Tibial artery (tissue), 4 donors: ENCODE data around the gene CR1L.

Source experiments
- DNase-seq, 2 donors: peaks; one replicate each; pipeline ENCODE4 v3.0.0-alpha.2; 2019
- H3K27ac ChIP-seq, 2 donors: fragments of 200-600 bp; sonication (generic) in 1 of 2; 1 replicate in 1 of 2; 2 replicates in 1 of 2; pipeline ENCODE4 v1.5.1; 2018 to 2019; ENCODE audit warnings: mild to moderate bottlenecking in 1 of 2
- H3K27me3 ChIP-seq, 2 donors: fragments of 200-600 bp; sonication (generic) in 1 of 2; one replicate each; pipeline versions ENCODE4 v1.5.1 to v1.6.0; 2016 to 2019
- H3K36me3 ChIP-seq, 3 donors: fragments of 200-600 bp; sonication (generic) in 2 of 3; one replicate each; pipeline ENCODE4 v1.5.1; 2016 to 2019; ENCODE audit warnings: mild to moderate bottlenecking in 2 of 3
- H3K4me1 ChIP-seq, 4 donors: fragments of 200-600 bp; sonication (generic) in 2 of 4; 1 replicate in 3 of 4; 2 replicates in 1 of 4; pipeline ENCODE4 v1.5.1; 2016 to 2019
- H3K4me3 ChIP-seq, 2 donors: fragments of 200-600 bp; sonication (generic) in 1 of 2; 1 replicate in 1 of 2; 2 replicates in 1 of 2; pipeline ENCODE4 v1.5.1; 2018 to 2019; ENCODE audit warnings: mild to moderate bottlenecking in 2 of 2
- H3K9me3 ChIP-seq, 3 donors: fragments of 200-600 bp; sonication (generic) in 1 of 3; one replicate each; pipeline ENCODE4 v1.5.1; 2016 to 2019
- intact Hi-C: fragments of 100-400 bp; cut with DNase I; formaldehyde crosslinking; loops from one replicate; pipeline ENCODE4 v1.15.0; 2023; ENCODE audit warnings: low total_unique reads
- TF ChIP-seq, protein P1 (sequence below), 2 experiments: fragments of 200-600 bp in 1 of 2; fragments of 450-650 bp in 1 of 2; IDR thresholded peaks; one replicate each; pipeline ENCODE4 v1.5.1; 2017 to 2019; ENCODE audit warnings: antibody characterized with exemption in 2 of 2, mild to moderate bottlenecking in 1 of 2, moderate library complexity in 1 of 2

CR1L gene

DNA sequence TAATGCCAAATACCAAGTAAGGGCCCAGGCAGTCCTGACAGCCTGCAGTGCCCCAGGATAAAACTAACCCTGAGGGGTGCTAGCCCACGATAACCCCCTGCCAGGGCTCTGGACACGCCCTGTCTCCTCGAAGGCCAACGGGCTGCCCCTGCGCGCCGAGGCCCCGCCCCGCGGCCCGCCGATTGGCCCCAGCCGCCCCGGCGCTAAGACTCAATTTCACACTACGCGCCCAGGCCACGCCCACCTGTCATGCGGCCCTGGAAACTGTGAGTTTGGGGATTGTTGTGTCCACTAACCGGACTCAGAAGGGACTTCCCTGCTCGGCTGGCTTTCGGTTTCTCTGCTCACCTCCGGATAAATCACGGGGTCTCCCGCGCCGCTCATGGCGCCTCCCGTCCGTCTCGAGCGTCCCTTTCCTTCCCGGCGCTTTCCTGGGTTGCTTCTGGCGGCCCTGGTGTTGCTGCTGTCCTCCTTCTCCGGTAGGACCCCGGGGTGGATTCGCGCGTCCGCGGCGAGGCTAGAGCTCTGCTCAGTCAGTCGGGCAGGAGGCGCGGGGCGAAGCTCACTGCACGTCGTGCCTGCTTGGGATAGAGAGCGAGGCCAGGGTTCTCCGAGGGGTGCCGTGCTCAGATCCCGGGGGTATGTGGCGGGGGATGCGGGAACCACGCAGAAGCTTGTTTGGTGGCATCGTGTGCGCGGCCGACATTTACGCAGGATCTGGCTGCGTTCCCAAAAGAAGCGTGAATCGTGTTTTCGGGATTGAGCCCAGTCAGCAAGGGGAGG, at the start of gene CR1L:
CR1L (plus strand) TSS at position 282 of the 783 bp plus-strand sequence; CDS start at position 383, 101 bp downstream.
- H3K4me3 ChIP-seq = peak within 1 kb of the TSS; percentile 53 to 55
- H3K27ac ChIP-seq = no peak within 1 kb of the TSS
- H3K4me1 ChIP-seq = peaks cover 0 to 16% (median 12%) of the 10 kb centered on the region in 4 donors
- no peaks in the 10 kb centered on the region for H3K9me3 ChIP-seq
- TF ChIP-seq, protein P1, sequence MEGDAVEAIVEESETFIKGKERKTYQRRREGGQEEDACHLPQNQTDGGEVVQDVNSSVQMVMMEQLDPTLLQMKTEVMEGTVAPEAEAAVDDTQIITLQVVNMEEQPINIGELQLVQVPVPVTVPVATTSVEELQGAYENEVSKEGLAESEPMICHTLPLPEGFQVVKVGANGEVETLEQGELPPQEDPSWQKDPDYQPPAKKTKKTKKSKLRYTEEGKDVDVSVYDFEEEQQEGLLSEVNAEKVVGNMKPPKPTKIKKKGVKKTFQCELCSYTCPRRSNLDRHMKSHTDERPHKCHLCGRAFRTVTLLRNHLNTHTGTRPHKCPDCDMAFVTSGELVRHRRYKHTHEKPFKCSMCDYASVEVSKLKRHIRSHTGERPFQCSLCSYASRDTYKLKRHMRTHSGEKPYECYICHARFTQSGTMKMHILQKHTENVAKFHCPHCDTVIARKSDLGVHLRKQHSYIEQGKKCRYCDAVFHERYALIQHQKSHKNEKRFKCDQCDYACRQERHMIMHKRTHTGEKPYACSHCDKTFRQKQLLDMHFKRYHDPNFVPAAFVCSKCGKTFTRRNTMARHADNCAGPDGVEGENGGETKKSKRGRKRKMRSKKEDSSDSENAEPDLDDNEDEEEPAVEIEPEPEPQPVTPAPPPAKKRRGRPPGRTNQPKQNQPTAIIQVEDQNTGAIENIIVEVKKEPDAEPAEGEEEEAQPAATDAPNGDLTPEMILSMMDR (IDR thresholded peaks at IDR 0.05) = no peak
- H3K27me3 ChIP-seq = peaks cover 0 to 10% of the 10 kb centered on the region in 2 donors
- no peaks in the 10 kb centered on the region for H3K36me3 ChIP-seq
- intact Hi-C loops = no loop called here
- peak; percentile 85 to 86 for DNase-seq

DNA sequence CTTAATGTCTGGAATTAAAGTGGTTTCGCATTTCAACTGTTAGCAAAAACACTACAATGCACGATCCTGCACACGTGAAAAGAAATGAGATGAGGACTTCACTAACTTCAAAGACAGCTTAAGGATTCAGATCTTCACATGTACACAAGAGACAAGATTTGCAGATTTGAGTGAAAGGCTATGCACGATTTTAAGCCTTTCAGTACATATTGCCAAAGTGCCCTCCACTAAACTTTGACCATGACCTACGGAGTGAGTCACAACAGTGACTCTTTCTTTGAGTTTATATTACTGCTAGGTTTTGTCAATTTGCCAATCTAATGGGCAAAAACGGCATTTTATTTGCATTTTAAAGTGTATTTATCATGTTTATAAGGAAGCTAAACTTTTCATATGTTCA, 41.2 kb upstream of the CR1L start:
- intact Hi-C loops = no loop called here
- H3K27ac ChIP-seq = no peak overlapping the region
- TF ChIP-seq, protein P1 (IDR thresholded peaks at IDR 0.05) = no peak
- no peak for DNase-seq
- H3K4me1 ChIP-seq = no peaks in the 10 kb centered on the region
- H3K9me3 ChIP-seq = no peaks in the 10 kb centered on the region
- H3K4me3 ChIP-seq = no peak overlapping the region
- no peaks in the 10 kb centered on the region for H3K27me3 ChIP-seq
- H3K36me3 ChIP-seq = no peaks in the 10 kb centered on the region

DNA sequence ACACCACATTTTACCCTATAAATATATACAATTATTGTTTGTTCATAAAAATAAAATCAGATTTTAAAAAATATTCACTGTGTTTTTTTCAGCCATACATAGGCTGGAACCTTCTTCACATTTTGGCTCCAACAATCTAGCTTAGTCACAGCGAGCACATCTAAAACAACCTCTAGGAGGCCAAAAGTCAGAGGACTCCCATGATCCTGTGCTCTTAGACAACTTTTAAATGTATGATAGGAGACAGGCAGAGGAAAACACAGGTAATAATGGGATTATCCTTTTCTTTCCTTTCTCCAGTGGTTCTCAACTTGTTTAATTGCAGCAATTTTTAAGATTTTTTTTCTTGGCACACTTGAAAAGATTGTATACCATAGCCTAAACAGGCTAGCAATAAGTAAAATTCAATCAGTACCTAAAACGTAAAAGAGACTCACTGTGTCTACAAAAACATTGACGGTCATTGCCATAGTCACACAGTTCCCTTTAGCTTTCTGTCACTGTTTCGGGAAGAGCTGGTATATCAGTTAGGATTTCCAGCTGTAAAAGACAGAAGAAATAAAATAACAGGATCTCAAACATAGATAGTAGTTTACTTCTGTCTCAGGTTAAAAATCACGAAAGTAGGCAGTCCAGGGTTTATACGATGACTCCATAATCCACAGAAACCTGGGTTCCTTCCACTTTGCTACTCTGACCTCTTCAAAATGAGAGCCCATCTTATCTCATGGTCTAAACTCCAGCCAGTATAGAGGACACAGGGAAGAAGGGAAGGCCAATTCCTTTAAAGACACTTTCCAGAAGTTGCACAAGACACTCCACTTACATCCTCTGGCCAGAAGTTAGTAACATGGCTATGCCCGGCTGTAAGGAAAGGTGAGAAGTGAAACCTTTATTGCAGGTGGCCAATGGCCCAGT, 39.2 kb upstream of the CR1L start:
- H3K27me3 ChIP-seq = no peaks in the 10 kb centered on the region
- intact Hi-C loops = no loop called here
- no peak for DNase-seq
- H3K4me3 ChIP-seq = no peak overlapping the region
- no peaks in the 10 kb centered on the region for H3K36me3 ChIP-seq
- no peaks in the 10 kb centered on the region for H3K9me3 ChIP-seq
- TF ChIP-seq, protein P1 (IDR thresholded peaks at IDR 0.05) = no peak
- H3K27ac ChIP-seq = no peak overlapping the region
- no peaks in the 10 kb centered on the region for H3K4me1 ChIP-seq

DNA sequence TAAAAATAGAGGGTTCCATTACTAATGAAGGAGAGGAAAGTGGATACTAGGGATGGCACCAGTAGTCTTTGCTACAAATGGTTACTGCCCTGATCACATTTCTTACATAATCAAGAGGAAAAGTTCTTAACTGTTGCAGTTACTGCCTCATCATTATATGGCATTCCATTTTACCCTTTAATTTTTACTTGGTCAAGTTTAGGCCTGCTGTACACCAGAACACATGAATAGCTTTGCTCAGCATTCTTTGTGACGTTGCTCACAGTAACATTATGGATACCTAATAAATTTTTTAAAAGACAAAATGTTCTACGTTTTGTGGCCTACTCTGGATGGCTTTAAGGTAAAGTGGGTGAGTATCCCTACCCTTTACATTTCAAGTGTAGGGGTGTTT, 38.6 kb upstream of the CR1L start:
- Histone ChIP-seq H3K4me1 (no peaks in the 10 kb centered on the region), H3K36me3 (no peaks in the 10 kb centered on the region), H3K4me3 (no peak overlapping the region), H3K9me3 (no peaks in the 10 kb centered on the region), H3K27me3 (no peaks in the 10 kb centered on the region), H3K27ac (no peak overlapping the region)
- intact Hi-C loops = no loop called here
- TF ChIP-seq, protein P1 (IDR thresholded peaks at IDR 0.05) = no peak
- no peak for DNase-seq

DNA sequence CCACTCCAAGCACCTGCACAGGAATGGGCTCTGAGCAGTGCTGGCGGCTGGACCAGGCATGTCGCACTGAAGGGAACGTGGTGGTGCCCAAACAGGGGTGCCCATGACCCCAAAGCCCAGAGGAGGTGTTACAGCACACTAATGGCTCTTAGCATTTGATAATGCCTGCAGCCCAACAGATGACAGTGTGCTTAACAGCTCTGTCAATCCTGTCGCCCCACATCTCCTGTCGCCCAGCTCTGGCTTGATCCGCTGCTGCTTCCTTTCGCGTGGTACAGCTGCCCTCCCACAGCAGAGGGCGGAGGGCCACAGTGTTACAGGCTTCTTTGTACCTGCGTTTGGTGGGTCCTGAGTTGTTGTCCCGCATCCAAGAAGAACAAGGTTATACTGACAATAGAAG, 32.2 kb upstream of the CR1L start:
- Histone ChIP-seq H3K9me3 (no peaks in the 10 kb centered on the region), H3K36me3 (no peaks in the 10 kb centered on the region), H3K4me3 (no peak overlapping the region), H3K27me3 (no peaks in the 10 kb centered on the region), H3K27ac (no peak overlapping the region), H3K4me1 (no peaks in the 10 kb centered on the region)
- DNase-seq = no peak
- intact Hi-C loops = no loop called here
- TF ChIP-seq, protein P1 (IDR thresholded peaks at IDR 0.05) = no peak
